Activated naive CD4-positive, alpha-beta T cell treated with anti-CD3 and anti-CD28 coated beads, Interleukin-2, amount 50 U/mL, for 72 hours (primary cell): ENCODE measurements around the gene CEP131. TPM values are rescaled to one million over a fixed set of nuclear protein-coding genes. Genes with fewer than 3 reads are reported as not detected.
"Not testable (repeated sequence)": the region's sequence is repeated elsewhere in the genome, so short reads cannot be mapped to it uniquely, and the experiment has no call there.

Experiments used
- ATAC-seq, 2 donors: fragments of 150-1000 bp; cut with Tn5 transposase; 2 replicates each; pipeline ENCODE4 v1.10.0; 2021; ENCODE audit warnings: mild to moderate bottlenecking in 2 of 2, moderate library complexity in 2 of 2
- DNase-seq, 2 donors: peaks; one replicate each; pipeline ENCODE4 v3.0.0; 2021 to 2022; ENCODE audit warnings: low spot score in 2 of 2
- H3K27ac Mint-ChIP-seq, 2 donors: one replicate each; pipeline ENCODE4 v1.8.0; 2022; ENCODE audit warnings: mild to moderate bottlenecking in 2 of 2, mixed read lengths in 2 of 2
- H3K36me3 Mint-ChIP-seq, 2 donors: one replicate each; pipeline ENCODE4 v1.8.0; 2022; ENCODE audit warnings: mixed read lengths in 2 of 2
- H3K9me3 Mint-ChIP-seq, 2 donors: one replicate each; pipeline ENCODE4 v1.8.0; 2022; ENCODE audit warnings: mixed read lengths in 2 of 2
- total RNA-seq, 2 donors: library from RNA; stranded (reverse); gene quantifications; one replicate each; pipeline ENCODE4 v1.2.3, GENCODE V29; 2022

The CEP131 gene
- total RNA-seq, 2 donors from 2014 or later: 10.0 to 14.6 TPM

DNA sequence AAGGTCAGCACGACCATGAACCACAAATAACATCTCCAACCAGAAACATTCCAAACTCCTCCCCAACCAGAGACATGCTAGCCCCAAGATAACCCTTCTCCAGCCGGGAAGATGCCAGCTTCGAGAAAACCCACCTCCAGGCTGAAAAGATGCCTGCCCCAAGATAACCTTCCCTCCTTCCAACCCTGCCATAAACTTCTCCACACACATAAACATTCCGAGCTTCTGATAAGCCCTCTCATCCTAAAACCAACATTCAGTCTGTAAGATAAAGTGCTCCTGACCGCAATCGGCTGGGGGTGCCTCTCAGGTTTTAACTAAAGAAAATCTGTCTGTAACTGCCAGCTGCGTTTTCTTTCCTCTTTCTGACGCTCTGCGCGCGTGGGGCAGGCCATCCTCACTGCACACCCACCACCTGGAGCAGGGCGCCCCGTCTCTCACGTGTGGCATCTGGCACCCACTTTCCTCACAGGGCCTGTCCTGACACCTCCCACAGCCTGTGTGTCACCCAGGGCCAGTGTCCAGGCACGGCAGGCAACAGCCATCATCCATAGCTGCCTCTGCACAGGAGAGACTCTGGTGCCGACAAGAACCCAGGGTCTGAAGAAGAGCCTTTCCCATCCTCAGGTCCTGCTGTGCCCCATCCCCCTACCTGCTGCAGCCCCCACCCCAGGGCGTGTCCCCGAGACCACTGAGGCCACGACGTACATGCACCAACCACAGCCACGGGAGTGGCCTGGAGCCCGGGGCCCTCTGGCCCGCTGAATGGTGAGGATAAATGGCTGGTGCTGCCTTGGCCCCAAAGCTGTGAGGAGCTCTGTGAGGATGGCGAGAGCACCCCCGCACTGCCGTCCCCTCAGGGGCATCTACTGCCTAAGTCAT is 12.4 kb upstream of the CEP131 start:
- H3K9me3 Mint-ChIP-seq: no peaks in the 10 kb centered on the region
- DNase-seq (no peak), ATAC-seq (no peak)
- H3K27ac Mint-ChIP-seq: peak overlapping the region in 1 of 2 donors; percentile 15
- peaks cover 7% of the 10 kb centered on the region in 2 donors for H3K36me3 Mint-ChIP-seq

DNA sequence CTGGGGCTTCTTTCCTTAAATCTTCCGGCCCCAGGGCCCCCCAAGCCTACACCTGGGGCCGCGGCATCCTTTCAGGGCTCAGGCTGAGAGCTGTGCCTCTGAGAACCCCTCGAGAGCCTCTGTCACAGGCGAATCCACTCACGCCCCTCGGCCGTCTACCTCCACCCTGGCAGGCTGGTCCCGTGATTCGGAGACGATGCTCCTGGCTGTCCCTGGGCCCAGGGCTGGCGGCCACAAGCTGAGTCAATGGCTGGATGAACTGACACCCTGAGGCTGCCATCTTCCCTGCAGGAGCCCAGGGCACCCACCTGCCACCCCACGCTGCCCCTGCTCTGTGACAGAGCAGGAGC is 11.7 kb upstream of the CEP131 start:
- ATAC-seq (no peak), DNase-seq (no peak)
- H3K36me3 Mint-ChIP-seq: peaks cover 0 to 6% of the 10 kb centered on the region in 2 donors
- H3K27ac Mint-ChIP-seq: peak overlapping the region in 1 of 2 donors; percentile 15
- no peaks in the 10 kb centered on the region for H3K9me3 Mint-ChIP-seq

DNA sequence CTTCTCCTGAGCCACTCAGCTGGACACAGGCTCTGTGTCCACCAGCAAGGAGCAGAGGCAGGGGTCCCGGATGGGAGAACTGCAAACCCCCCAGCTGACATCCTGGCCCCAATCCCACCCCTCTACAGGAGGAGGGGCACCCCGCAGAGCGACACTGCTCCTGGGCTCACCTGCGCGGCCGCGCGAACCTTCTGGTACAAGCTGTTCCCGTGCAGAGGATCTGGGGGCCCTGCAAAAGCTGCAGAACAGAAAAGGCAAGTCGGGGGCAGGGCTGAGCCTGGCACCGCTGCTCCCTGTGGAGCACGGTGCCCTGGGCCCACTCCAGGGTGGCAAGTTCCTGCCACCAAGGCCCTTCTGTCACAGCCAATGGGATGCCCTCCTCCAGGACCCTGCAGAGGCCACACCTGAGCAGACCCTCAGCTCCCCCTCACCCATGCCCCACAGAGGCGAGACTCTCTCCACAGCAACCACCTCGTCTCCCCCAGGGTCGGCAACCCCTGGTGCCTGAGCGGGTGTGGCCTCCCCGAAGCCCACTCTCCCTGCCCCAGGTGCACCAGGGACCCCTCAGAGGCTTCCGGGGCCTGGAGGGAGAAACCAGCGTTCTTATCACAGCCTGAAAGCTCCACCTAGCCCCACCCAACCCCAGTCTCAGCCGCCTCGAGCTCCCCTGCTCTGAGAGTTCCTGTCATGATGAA is 11.2 kb upstream of the CEP131 start:
- peaks cover 0 to 6% of the 10 kb centered on the region in 2 donors for H3K36me3 Mint-ChIP-seq
- no peak overlapping the region for H3K27ac Mint-ChIP-seq
- H3K9me3 Mint-ChIP-seq: no peaks in the 10 kb centered on the region
- no peak for ATAC-seq
- no peak for DNase-seq

DNA sequence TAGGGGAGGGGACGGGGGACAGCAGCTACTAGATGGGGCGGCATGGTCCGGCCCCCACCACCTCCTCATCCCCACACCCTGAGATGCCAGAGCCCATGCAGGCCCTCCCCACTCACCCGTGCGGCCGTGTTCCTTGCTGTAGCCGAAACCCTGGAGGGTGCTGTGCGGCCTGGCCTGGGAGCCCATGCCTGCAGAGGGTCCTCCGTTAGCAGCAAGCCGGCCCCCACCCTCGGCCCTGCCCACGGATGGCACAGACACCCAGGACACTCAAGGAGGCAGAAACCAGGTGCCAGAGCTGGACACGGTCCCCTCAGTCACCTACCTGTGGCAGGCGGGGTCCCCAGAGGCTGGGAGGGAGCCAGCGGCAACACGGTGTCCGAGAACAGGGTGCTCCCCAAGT is 10.6 kb upstream of the CEP131 start:
- no peak for DNase-seq
- no peak for ATAC-seq
- Mint-ChIP-seq H3K9me3 (no peaks in the 10 kb centered on the region), H3K27ac (no peak overlapping the region), H3K36me3 (peaks cover 0 to 6% of the 10 kb centered on the region in 2 donors)

DNA sequence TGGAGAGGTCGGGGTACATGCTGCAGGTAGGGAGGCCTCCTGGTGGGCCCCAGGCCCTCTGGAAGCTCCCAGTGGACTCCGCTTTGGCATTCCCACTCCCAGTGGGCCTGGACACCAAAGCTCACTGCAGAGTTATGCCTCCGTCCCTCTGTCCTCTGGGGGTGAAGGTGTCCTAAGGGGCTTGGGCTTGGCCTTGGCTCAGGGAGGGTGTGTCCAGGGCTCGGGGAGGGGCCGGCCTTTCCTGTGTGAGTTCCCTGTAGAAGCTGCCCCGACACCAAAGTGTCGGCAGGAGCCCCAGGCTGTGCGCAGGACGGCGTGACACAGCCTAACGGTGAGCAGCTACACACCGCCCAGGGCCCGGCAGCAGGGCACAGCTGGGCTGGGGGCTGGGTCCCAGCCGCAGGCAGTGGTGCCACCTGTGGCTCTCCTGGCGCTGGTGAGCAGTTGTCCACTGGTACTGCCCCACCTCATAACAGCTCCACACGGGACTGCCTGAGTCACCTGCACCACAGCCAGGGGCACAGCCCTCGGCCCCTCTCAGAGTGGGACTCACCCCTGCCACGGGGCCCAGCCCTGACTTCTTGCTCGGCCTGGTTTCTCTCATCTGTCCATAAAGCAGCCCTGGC is 10.0 kb upstream of the CEP131 start:
- DNase-seq (no peak), ATAC-seq (no peak)
- Mint-ChIP-seq H3K27ac (no peak overlapping the region), H3K9me3 (peaks cover 0 to 1% of the 10 kb centered on the region in 2 donors), H3K36me3 (peaks cover 0 to 6% of the 10 kb centered on the region in 2 donors)

DNA sequence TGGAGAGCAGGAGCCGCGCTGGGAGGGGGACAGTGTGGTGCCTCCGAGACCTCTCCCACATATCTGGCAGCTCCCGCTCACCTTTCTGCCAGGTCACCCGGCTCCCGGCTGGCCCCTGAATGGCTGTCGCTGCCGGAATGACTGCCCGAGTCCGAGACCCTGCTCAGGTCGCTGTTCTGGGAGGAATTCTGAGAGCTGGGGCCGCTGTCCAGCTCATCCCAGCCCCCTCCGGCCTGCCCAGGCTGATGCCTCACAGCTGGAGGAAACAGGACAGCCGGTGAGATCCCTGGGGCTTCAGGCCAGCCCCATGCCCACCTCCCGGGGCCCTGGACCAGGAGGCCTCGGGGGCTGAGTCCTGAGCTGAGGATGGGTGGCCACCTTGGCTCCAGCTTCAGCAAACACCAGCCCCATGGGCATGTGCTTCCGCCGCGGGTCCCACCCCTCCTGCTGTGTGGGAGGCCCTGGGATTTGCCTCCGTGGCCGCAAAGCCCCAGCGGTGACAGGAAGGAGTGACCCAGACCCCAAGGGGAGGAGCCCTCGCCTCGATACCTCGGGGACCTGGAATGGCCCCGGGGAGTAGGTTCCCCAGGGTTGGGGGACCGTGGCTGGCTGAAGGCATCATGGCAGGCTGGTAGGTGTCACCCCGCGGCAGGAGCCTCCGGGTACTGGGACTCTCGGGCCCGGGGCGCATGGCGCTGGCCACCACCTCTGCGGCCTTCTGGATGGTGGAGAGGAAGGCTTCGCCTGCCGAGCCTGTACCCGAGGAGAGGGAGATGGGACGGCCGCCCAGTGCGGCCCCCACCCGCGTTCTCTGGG is 9.2 kb upstream of the CEP131 start:
- H3K27ac Mint-ChIP-seq: no peak overlapping the region
- ATAC-seq: no peak
- DNase-seq: no peak
- H3K9me3 Mint-ChIP-seq: peaks cover 0 to 5% of the 10 kb centered on the region in 2 donors
- peaks cover 0 to 6% of the 10 kb centered on the region in 2 donors for H3K36me3 Mint-ChIP-seq

DNA sequence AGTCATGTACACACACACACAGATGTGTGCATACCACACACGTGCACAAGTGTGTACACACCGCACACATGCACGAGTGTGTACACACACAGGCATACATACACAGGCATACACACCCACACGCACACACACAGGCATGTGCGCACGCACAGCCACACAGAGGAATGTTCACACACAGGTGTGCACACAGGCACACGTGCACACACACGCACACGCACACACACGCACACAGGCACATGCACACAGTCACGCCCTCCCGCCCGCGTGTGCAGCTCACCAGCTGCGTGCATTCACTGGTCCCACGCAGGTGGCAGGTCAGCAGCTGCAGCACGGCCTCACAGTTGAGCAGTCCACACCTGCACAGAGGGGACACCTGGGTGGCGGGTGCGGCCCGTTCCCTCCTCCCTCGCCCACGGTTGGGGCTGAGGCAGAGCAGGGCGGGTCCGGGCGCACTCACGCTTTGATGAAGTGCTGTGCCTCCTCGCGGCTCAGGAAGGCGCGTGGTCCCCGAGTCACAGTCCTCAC is 8.4 kb upstream of the CEP131 start:
- no peak for DNase-seq
- Mint-ChIP-seq H3K27ac (peak overlapping the region; percentile 1 to 24), H3K9me3 (peaks cover 0 to 5% of the 10 kb centered on the region in 2 donors), H3K36me3 (peaks cover 0 to 6% of the 10 kb centered on the region in 2 donors)
- no peak for ATAC-seq

DNA sequence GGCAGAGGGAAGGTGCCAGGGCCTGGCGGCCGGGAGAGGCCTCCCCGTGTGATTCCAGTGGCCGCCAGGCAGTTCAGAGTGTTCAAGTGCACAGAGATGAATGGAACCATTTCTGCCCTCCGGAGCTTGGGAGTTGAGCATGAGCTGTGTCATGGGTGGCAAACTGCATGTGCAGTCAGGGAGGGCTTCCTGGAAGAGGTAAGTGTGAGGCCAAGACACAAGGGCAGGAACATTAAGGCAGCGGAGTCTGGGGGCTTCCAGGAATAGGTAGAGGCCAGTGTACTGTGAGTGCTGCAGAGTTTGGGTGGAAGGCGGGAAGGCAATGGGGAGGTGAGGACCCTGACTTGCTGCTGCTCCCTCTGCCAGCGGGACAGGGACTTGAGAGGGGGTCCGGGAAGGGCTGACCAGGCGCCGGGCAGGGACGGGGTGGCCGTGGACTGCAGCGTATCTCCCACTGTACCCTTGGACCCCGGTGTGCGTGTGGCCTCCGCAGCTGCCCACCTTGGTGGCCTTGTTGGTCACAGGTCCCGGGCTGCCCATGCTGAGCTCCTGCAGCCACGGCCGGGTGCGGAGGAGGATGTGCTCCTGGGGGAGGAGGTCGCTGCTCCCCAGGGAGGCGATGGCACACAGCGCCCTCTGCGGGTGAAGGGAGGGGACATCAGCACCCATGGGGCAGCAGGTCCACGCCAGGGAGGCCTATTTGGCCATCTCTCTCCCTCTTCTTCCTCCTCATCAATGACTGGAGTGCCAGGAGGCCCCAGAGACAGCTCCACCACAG is 7.5 kb upstream of the CEP131 start:
- Mint-ChIP-seq H3K36me3 (peaks cover 0 to 6% of the 10 kb centered on the region in 2 donors), H3K9me3 (peaks cover 0 to 5% of the 10 kb centered on the region in 2 donors), H3K27ac (peak overlapping the region in 1 of 2 donors; percentile 32)
- no peak for DNase-seq
- peak in 1 of 2 donors; percentile 31 for ATAC-seq

DNA sequence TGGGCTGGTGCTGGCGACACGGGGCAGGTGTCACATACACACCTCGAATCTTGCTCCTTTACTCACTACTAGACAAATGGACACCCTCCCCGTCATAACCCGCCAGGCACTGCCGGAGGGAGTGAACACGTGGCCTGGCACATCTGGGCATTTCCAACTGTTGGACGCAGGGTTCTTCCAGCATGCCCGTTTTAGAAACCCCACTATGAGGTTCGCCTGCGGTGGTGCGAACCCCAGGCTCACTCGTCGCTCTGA is 6.8 kb upstream of the CEP131 start:
- ATAC-seq: no peak
- Mint-ChIP-seq H3K9me3 (peaks cover 0 to 5% of the 10 kb centered on the region in 2 donors), H3K36me3 (peaks cover 0 to 6% of the 10 kb centered on the region in 2 donors), H3K27ac (peak overlapping the region in 1 of 2 donors; percentile 32)
- no peak for DNase-seq

DNA sequence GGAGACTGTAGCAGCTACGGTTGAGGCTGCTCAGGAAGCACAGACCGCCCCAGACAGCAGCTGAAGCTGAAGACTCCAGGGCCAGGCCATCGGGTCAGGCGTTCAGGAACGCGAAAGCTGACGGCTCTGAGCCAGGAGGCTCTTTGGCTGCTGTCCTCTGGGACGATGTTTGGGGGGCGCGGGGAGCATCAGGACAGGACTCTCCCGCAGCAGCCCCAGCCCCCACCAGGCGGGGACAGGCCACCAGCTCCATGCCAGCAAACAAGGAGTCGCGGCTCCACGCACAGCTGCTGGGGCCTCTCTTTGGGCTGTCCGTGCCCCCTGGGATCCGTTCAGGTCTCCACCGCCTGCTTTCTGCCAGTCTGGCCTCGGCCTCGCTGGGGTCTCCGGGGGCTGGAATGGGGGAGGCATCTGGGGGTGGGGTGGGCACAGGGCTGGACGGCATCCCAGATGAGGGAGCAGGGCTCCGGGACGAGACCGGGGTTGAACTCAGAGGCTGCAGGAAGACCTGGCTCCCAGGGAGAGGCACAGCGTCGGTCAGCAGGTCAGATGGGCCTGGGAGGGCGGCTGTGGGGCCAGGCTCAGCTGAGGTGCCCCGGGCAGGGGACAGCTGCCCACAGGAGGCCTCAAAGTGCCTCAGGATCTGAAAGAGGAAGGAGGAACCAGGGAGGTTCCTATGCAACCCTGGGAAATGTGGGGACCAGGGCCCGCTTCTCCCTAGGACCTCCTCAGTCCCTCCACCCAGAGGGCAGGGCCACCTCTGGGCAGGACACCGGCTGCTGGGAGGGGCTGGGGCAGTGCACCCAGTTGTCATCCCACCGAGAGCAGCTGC is 6.3 kb upstream of the CEP131 start:
- Mint-ChIP-seq H3K36me3 (peaks cover 0 to 6% of the 10 kb centered on the region in 2 donors), H3K9me3 (peaks cover 0 to 5% of the 10 kb centered on the region in 2 donors), H3K27ac (no peak overlapping the region)
- no peak for ATAC-seq
- DNase-seq: no peak

DNA sequence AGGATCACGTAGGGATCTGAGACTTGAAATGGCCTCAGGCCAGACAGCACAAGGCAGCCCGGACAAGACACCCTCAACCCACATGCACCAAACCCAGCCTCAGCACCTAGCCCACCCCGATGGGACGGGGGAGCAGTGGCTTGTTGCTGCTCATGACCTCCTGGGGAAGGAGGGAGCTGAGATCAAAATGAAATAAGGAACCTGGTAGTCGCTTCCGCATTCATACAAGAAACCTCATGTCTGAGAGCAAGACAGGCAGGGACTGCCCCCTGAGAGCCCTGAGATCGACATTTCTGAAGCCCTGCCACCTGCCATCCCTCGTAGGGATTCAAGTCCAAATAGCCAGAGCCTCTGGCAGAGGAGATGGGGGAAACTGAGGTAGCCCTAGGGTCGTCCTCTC is 5.7 kb upstream of the CEP131 start:
- H3K27ac Mint-ChIP-seq: no peak overlapping the region
- ATAC-seq: no peak
- no peak for DNase-seq

DNA sequence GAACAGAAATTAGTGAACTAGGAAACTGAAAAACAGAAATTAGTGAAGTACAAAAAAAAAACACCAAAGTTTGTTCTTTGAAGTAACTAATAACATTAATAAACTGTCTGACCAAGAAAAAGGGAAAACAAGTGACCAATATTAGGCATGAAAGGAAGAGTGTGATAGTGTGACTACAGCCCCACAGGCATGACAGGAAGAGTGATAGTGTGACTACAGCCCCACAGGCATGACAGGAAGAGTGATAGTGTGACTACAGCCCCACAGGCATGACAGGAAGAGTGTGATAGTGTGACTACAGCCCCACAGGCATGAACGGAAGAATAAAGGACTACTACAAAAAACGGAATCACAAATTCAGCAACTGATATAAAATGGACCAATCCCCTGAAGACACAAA is 4.9 kb upstream of the CEP131 start:
- not testable (repeated sequence) for ATAC-seq, H3K9me3 Mint-ChIP-seq, H3K27ac Mint-ChIP-seq, H3K36me3 Mint-ChIP-seq, DNase-seq

More for the DNA sequence above, 5.7 kb upstream of the CEP131 start:
- peaks cover 0 to 6% of the 10 kb centered on the region in 2 donors for H3K36me3 Mint-ChIP-seq
- peaks cover 0 to 5% of the 10 kb centered on the region in 2 donors for H3K9me3 Mint-ChIP-seq

DNA sequence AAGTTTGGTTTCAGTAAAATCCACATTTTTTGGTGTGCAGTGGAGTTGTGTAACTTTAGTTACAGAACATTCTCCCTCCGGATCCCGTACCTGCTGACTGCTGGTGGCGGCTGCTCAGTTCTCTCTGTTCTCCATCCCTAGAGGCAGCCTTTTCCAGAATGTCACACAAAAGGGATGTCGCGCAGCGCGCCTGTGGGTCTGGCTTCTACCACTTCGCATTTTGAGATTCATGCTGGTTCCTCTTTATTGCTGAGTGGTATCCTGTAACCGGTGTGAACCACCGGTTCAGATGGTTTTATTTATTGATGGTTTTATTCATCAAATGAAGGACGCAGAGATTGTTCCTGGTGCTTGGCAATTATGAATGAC is 981 bp upstream of the CEP131 start:
- Mint-ChIP-seq H3K9me3 (peaks cover 0 to 5% of the 10 kb centered on the region in 2 donors), H3K27ac (peak overlapping the region in 1 of 2 donors; percentile 12), H3K36me3 (no peaks in the 10 kb centered on the region)
- ATAC-seq (no peak), DNase-seq (no peak)

DNA sequence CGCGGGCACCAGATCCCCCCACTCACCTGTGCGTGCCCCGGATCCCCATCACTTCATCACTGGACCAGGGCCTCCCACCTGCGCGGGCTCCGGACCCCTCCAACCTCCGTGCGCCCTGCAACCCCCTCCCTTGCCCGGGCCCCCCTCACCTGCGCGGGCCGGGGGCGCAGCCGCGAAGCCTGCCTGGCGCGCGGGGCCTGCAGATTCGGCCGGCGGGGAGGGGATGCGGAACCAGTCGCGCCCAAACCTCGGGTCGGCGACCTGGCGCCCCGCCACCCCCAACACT is 202 bp downstream of the CEP131 start:
- ATAC-seq: no peak
- Mint-ChIP-seq H3K9me3 (peaks cover 0 to 2% of the 10 kb centered on the region in 2 donors), H3K36me3 (no peaks in the 10 kb centered on the region), H3K27ac (no peak overlapping the region)
- DNase-seq: no peak

DNA sequence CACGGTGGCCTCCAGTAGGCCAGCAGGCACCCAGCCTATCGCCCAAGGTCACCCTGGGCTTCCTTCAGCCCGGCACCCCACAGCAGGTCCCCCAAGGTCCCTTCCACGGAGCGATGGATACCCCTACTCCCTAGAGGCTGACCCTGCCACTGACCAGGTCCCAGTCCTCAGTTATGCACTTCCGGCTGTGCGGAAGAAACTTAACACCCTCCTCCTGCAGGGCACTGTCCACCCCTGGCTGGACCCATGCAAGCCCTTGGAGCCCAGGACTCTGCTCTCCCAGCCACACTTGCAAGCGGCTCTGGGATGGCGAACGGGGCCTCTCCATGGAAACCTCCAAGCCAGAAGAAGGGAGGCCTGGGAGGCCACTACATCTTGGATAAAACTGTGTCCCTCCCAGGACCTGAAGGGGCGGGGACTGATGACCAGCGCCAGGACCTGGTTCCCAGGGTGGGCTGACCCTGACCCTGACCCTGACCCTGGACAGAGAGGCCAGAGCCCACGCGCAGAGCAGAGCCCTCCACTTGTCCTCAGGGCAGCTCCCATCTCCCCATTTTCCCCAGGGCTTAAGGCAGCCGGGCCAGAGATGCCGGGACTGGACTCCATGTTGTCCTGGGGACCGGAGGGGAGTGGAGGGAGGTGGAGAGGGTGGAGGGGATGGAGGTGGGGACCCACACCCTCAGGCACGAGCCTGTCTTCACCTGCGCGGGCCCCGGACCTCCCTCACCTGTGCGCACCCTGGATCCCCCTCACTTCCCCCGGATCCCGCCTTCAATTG is 734 bp downstream of the CEP131 start:
- Mint-ChIP-seq H3K36me3 (no peaks in the 10 kb centered on the region), H3K9me3 (no peaks in the 10 kb centered on the region), H3K27ac (no peak overlapping the region)
- ATAC-seq: no peak
- DNase-seq: no peak
